ENCODE data around the gene CCDC191. TPM values are rescaled to one million over a fixed set of nuclear protein-coding genes. Genes with fewer than 3 reads are reported as not detected.

Gene CCDC191
- total and polyA plus RNA-seq, 12 donors, result 0.60 to 13.1 (median 4.6) TPM

- intact Hi-C loops (cut with DNase I), result no loop called here
- Histone ChIP-seq H3K9me3 (replicated peaks in 1 of 3) (no peaks in the 10 kb centered on the region), H3K27me3 (no peaks in the 10 kb centered on the region), H3K4me1 (replicated peaks in 1 of 2) (no peaks in the 10 kb centered on the region), H3K36me3 (replicated peaks in 1 of 2) (peaks cover 0 to 38% of the 10 kb centered on the region in 2 donors), H3K4me3 (no peak overlapping the region), H3K27ac (peak overlapping the region in 1 of 5 donors; percentile 29)
- WGBS, 4 donors, result 42 to 57% (median 50%) methylated on average over 4 to 6 of the region's 6 CpGs
- DNase-seq, result peak; percentile 58 to 86 (median 75)
- TF ChIP-seq POLR2A (IDR thresholded peaks at IDR 0.05), result no peak
- peak in 1 of 6 experiments; percentile 10 for TF ChIP-seq CTCF (IDR thresholded peaks at IDR 0.05)
These were observed 20.4 kb upstream of the CCDC191 start for GRCh38 chr3:114076711-114077110.

GRCh38 chr3:114071786-114072185 lies 15.5 kb upstream of the CCDC191 start:
- H3K27me3 ChIP-seq, result no peaks in the 10 kb centered on the region
- no peaks in the 10 kb centered on the region for H3K9me3 ChIP-seq (replicated peaks in 1 of 3)
- H3K4me3 ChIP-seq, result no peak overlapping the region
- H3K36me3 ChIP-seq (replicated peaks in 1 of 2), result peaks cover 0 to 36% of the 10 kb centered on the region in 2 donors
- TF ChIP-seq POLR2A (IDR thresholded peaks at IDR 0.05) (no peak), CTCF (IDR thresholded peaks at IDR 0.05) (no peak)
- H3K4me1 ChIP-seq (replicated peaks in 1 of 2), result no peaks in the 10 kb centered on the region
- intact Hi-C loops (cut with DNase I), result no loop called here
- WGBS, 4 donors, result 62 to 74% (median 65%) methylated on average over 1 of the region's 1 CpG
- H3K27ac ChIP-seq, result no peak overlapping the region
- no peak for DNase-seq

- intact Hi-C loops (cut with DNase I), result no loop called here
- TF ChIP-seq CTCF (IDR thresholded peaks at IDR 0.05) (no peak), POLR2A (IDR thresholded peaks at IDR 0.05) (no peak)
- Histone ChIP-seq H3K9me3 (replicated peaks in 1 of 3) (no peaks in the 10 kb centered on the region), H3K4me3 (no peak overlapping the region), H3K4me1 (replicated peaks in 1 of 2) (no peaks in the 10 kb centered on the region), H3K27ac (no peak overlapping the region), H3K36me3 (replicated peaks in 1 of 2) (peaks cover 0 to 26% of the 10 kb centered on the region in 2 donors), H3K27me3 (no peaks in the 10 kb centered on the region)
- WGBS, 4 donors, result 94 to 98% (median 98%) methylated on average over 4 of the region's 4 CpGs
- no peak for DNase-seq
These were observed 12.0 kb upstream of the CCDC191 start for GRCh38 chr3:114068336-114068735.

- no peak for DNase-seq
- H3K27ac ChIP-seq, result no peak overlapping the region
- H3K36me3 ChIP-seq (replicated peaks in 1 of 2), result peaks cover 0 to 21% of the 10 kb centered on the region in 2 donors
- intact Hi-C loops (cut with DNase I), result no loop called here
- H3K4me1 ChIP-seq (replicated peaks in 1 of 2), result no peaks in the 10 kb centered on the region
- no peak overlapping the region for H3K4me3 ChIP-seq
- TF ChIP-seq POLR2A (IDR thresholded peaks at IDR 0.05), result no peak
- TF ChIP-seq CTCF (IDR thresholded peaks at IDR 0.05), result no peak
- no peaks in the 10 kb centered on the region for H3K9me3 ChIP-seq (replicated peaks in 1 of 3)
- 92 to 98% (median 94%) methylated on average over 4 of the region's 4 CpGs for WGBS, 4 donors
- no peaks in the 10 kb centered on the region for H3K27me3 ChIP-seq
These were observed 11.5 kb upstream of the CCDC191 start for GRCh38 chr3:114067804-114068203.
